Effector memory CD8-positive, alpha-beta T cell (primary cell): ENCODE data around the gene THEM4.
A peak's percentile ranks its signal among the peaks of the same experiment; 100 is the strongest.

Source experiments
- ATAC-seq: fragments of 150-1000 bp; cut with Tn5 transposase; replicated peaks from 2 replicates; pipeline ENCODE4 v1.10.0; 2021; ENCODE audit warnings: mild to moderate bottlenecking, moderate library complexity
- DNase-seq, 3 experiments: peaks; one replicate each; pipeline ENCODE4 v3.0.0; 2021
- H3K27ac Mint-ChIP-seq, 2 donors: one replicate each; pipeline ENCODE4 v1.8.0; 2022; ENCODE audit warnings: mild to moderate bottlenecking in 2 of 2, mixed read lengths in 2 of 2, moderate library complexity in 2 of 2
- H3K27me3 Mint-ChIP-seq, 2 donors: one replicate each; pipeline ENCODE4 v1.8.0; 2022; ENCODE audit warnings: mixed read lengths in 2 of 2
- H3K36me3 Mint-ChIP-seq: one replicate; pipeline ENCODE4 v1.8.0; 2022; ENCODE audit warnings: mild to moderate bottlenecking, moderate library complexity, mixed read lengths; ENCODE audit not compliant: insufficient read depth
- H3K4me1 Mint-ChIP-seq, 2 donors: one replicate each; pipeline ENCODE4 v1.8.0; 2022; ENCODE audit warnings: low read depth in 2 of 2, mixed read lengths in 2 of 2
- H3K4me3 Mint-ChIP-seq, 2 donors: one replicate each; pipeline ENCODE4 v1.8.0; 2022; ENCODE audit warnings: mild to moderate bottlenecking in 2 of 2, mixed read lengths in 2 of 2, moderate library complexity in 2 of 2
- H3K9me3 Mint-ChIP-seq, 2 donors: one replicate each; pipeline ENCODE4 v1.8.0; 2022; ENCODE audit warnings: mixed read lengths in 2 of 2

The THEM4 gene

DNA sequence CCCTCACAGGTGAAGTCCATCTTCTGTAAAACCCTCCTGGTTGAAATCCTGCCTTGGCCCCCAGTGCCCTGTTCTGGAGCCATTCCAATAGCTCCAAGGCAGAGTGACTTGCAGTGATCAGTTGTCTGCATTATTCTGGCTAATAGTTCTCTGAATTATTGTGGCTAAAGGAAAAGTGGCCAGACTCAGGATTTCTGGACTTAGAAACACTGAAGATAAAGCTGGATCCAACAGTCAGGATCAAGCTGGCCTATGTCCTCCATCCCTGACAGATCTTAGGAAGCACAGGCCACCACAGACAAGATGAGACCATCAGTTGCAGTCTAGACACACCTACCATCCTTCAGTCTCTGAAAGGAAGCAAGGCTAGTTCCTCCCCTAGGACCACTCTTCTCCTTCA, 68.9 kb downstream of the THEM4 start:
- no peak for ATAC-seq
- peak overlapping the region; percentile 88 to 89 for H3K4me3 Mint-ChIP-seq
- H3K36me3 Mint-ChIP-seq: peaks cover 33% of the 10 kb centered on the region
- H3K27ac Mint-ChIP-seq: peak overlapping the region; percentile 80 to 93
- no peak for DNase-seq
- H3K9me3 Mint-ChIP-seq: no peaks in the 10 kb centered on the region
- no peaks in the 10 kb centered on the region for H3K27me3 Mint-ChIP-seq
- H3K4me1 Mint-ChIP-seq: peaks cover 33 to 34% of the 10 kb centered on the region in 2 donors

DNA sequence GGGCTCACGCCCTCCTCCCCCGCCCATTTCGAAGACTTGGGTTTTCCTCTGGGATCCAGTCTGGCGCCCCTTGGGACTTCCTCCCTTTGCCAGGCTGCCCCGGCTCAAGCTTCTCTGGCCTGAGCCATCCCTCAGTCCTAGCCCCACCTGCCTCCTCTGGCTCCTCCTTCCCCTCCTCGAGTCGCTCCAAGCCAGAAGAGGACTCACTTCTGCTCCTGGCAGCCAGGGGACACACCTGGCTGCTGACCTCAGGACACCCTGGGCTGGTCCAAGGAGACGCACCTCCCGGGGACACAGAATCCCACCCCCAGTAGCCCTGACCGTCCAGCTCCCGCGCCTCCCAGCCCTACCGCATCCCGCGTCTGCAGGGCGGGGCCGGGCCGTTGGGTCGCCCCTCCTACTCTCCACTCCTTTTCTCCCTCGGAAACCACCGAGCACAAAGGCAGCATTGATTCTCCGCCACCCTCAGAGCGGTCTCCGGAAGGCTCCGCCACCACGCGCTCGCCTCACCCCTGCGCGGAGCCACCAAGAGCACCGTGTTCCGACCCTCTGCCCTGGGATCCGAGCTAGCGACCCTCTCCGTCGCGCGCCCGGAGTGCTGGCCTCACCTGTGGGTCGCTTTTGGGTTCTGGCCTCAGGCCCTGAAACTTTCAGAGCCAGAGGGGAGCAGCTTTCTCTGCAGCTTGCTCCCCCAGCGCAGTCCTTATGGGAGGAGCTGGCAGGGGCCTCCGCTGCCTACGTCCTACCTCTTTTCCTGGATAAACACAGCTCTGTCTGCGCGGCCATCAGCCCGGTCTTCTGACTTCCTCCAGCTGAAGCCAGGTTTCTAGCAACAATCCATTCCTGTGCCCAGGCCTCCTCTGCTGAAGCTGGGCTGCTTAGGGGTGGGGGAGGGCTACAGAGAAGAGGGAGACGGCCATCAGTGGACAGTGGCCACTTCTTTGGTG, 69.6 kb downstream of the THEM4 start, which contains the start of gene C2CD4D:
Gene C2CD4D (minus strand): TSS at position 364 of the 947 bp plus-strand sequence. CDS start 831 bp downstream, outside the sequence.
- DNase-seq (peak; percentile 65 to 73 (median 66)), ATAC-seq (peak; percentile 67)
- Mint-ChIP-seq H3K27me3 (no peaks in the 10 kb centered on the region), H3K27ac (peak within 1 kb of the TSS; percentile 80 to 93), H3K9me3 (no peaks in the 10 kb centered on the region), H3K36me3 (peaks cover 33% of the 10 kb centered on the region), H3K4me1 (peaks cover 34 to 37% of the 10 kb centered on the region in 2 donors), H3K4me3 (peak within 1 kb of the TSS; percentile 88 to 89)

DNA sequence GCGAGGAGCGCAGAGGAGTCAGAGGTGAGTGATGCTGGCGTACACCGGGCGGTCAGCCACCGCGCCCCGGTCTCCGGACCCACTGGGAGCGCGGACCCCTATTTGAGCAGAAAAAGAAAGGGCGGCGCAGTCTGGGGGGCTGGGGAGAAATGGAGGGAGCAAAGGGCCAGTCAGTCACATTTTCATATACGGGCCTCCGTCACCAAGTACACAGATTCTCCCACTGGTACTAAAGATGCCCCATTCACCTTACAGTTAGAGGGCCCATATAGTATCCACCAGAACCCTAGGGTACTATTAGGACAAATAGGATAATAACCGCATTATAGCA, 70.3 kb downstream of the THEM4 start:
- Mint-ChIP-seq H3K9me3 (no peaks in the 10 kb centered on the region), H3K4me1 (peaks cover 34 to 43% of the 10 kb centered on the region in 2 donors), H3K27me3 (no peaks in the 10 kb centered on the region), H3K36me3 (peaks cover 33% of the 10 kb centered on the region), H3K4me3 (peak overlapping the region; percentile 88 to 89), H3K27ac (peak overlapping the region; percentile 80 to 93)
- ATAC-seq: no peak
- no peak for DNase-seq

DNA sequence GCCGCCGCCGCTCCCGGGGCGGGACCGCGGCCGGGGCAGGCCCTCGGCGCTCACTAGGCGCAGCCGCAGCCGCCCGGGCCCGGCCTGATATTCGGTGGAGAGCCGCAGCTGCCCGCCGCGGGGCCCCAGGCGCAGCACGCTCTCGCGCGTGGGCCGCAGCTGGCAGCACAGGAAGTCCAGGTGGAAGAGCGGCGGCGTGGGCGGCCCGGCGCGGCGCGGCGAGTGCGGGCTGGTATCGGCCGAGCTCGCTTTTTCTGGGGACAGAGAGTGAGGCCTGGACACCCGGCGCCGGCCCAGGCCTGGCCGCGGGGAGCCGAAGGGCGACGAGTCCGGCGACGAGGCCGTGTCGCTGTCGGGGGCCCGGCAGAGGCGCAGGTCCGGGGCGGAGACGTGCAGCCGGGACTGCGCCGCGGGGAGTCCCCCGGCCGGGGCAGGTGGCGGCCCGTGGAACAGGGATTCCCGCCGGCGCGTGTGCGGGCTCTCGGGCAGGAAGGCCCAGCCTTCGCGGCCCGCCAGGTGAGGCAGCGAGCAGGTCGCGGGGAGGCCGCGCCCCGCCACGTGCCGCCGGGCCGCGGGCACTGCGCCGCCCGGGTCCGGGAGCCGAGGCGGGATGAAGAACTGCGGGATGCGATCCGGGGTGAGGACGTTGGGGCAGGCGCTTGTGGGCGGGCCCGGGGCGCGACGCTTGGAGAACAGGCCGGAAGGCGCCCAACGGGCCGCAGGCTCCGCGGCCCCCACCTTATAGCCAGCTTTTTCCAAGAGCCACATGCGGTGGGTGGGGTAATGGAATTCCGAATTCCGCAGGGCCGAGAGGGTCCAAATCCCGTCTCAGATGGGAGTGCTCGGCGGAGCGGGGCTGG, 70.9 kb downstream of the THEM4 start:
- Mint-ChIP-seq H3K4me1 (peaks cover 35 to 49% of the 10 kb centered on the region in 2 donors), H3K27me3 (no peaks in the 10 kb centered on the region), H3K27ac (peak overlapping the region; percentile 86 to 99), H3K4me3 (peak overlapping the region; percentile 89 to 98), H3K36me3 (peaks cover 34% of the 10 kb centered on the region), H3K9me3 (no peaks in the 10 kb centered on the region)
- DNase-seq: peak in 2 of 3 experiments; percentile 30 to 41
- peak; percentile 38 for ATAC-seq

DNA sequence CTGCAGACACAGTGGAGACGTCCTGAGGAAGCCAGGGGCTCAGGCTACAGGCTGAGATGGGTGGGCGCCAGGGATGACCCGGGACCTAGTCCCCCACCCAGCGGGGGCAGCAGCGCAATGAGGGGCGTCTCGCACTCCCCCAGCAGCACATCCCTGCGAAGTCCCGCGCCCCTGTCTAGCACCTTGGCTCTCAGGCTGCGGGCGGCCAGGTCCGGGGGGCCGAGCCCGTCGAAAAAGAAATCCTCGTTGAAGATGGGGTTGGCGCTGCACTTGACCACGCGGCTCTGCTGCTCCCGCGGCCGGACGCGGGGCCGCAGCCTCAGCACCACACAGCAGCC, 71.5 kb downstream of the THEM4 start:
- DNase-seq (no peak), ATAC-seq (peak; percentile 3)
- H3K4me1 Mint-ChIP-seq: peaks cover 38 to 53% of the 10 kb centered on the region in 2 donors
- peaks cover 36% of the 10 kb centered on the region for H3K36me3 Mint-ChIP-seq
- H3K9me3 Mint-ChIP-seq: no peaks in the 10 kb centered on the region
- peak overlapping the region; percentile 86 to 99 for H3K27ac Mint-ChIP-seq
- H3K4me3 Mint-ChIP-seq: peak overlapping the region; percentile 78 to 98
- H3K27me3 Mint-ChIP-seq: no peaks in the 10 kb centered on the region

DNA sequence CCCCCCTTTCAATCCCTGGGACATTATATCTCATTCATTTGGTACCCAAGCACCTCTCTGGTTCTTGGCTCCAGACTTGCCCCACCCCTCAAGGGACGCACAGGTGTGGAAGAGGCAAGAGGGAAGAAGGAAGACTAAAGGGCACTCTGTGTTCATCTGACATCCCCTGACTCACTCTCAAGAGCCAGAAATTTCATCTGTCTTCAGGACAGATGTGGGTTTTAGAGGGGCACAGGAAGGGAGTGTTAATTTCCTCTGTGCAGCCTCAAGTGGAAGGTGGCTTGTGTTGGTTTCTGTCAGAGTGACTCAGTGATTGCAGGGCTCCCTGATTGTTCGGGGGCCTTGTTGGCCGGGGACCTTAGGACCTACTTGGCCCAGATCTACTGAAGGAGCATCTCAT, 72.1 kb downstream of the THEM4 start:
- H3K36me3 Mint-ChIP-seq: peaks cover 36% of the 10 kb centered on the region
- peak overlapping the region; percentile 86 to 99 for H3K27ac Mint-ChIP-seq
- ATAC-seq (peak; percentile 49), DNase-seq (peak in 1 of 3 experiments; percentile 28)
- peak overlapping the region; percentile 78 to 98 for H3K4me3 Mint-ChIP-seq
- no peaks in the 10 kb centered on the region for H3K9me3 Mint-ChIP-seq
- no peaks in the 10 kb centered on the region for H3K27me3 Mint-ChIP-seq
- peaks cover 38 to 60% of the 10 kb centered on the region in 2 donors for H3K4me1 Mint-ChIP-seq

DNA sequence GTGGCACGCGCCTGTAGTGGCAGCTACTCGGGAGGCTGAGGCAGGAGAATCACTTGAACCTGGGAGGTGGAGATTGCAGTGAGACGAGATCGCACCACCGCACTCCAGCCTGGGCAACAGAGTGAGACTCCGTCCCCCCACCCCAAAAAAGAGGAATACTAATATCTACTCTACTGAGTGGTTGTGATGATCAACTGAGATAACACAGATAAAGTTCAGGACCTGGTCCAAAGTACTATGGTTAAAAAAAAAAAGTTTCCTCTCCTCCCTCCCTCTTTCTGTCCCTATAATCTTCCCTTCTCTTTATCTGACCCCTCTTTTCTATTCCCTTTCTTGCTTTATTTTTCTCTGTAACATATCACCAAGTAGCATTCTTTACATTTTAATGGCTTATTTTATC, 73.7 kb downstream of the THEM4 start:
- Mint-ChIP-seq H3K27ac (peak overlapping the region in 1 of 2 donors; percentile 41), H3K4me1 (peaks cover 46 to 70% of the 10 kb centered on the region in 2 donors), H3K4me3 (peak overlapping the region in 1 of 2 donors; percentile 42), H3K36me3 (peaks cover 40% of the 10 kb centered on the region), H3K27me3 (no peaks in the 10 kb centered on the region), H3K9me3 (no peaks in the 10 kb centered on the region)
- DNase-seq: no peak
- ATAC-seq: no peak

DNA sequence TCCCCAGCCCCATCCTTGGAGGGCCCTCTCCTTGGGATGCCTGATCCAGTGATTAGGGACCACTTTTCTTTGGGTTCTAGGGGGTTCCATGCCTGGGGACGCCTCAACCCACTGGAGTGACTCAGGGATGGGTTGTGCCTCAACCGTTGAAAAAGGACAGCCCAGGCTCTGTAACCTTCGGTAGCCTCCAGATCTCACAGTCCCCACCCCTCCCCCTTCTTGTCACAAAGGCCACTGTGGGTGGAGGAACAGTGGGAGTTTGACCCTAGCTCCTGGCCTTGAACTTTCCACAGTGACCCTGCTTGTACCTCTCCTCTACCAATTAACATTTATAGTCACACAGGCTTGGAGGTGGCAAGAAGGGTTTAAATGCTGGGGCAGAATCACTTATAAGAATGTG, 75.1 kb downstream of the THEM4 start:
- Mint-ChIP-seq H3K36me3 (peaks cover 37% of the 10 kb centered on the region), H3K27me3 (no peaks in the 10 kb centered on the region), H3K9me3 (no peaks in the 10 kb centered on the region), H3K4me1 (peaks cover 46 to 71% of the 10 kb centered on the region in 2 donors), H3K4me3 (peak overlapping the region in 1 of 2 donors; percentile 89), H3K27ac (peak overlapping the region in 1 of 2 donors; percentile 91)
- DNase-seq (no peak), ATAC-seq (no peak)

DNA sequence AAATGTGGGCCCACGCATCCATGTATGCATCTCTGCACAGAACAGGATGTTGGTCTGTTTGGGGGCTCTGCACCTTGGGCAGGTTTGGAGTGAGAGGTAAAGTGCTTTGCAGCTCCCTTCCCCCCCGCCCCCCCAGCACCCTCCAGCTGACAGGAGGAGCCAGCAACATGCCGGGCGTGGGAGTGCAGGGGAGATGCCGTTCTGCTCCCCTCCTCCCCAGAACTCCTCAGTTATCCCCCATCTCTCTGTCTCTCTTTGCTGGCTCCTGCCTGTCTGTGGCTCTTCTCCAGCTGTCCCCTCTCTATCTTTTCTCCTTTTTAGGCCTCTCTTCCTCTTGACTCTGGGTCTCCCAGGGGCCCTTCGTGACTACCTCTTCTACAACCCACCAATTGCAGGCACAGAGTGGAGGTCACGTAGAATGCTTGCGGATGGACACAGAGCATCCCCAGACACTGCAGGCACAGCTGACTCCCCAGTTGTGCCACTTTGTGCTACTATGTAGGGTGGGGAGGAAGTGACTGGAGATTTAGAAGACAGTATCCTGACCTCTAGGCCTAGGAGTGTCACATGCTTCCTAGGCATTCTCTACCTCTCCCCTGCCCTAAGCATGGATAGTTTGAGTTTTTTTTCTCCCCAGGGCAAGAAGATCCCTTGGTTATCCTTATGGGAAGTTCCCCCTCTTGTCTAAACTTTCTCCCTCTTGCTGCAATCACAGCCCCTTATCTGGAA, 76.0 kb downstream of the THEM4 start:
- H3K36me3 Mint-ChIP-seq: peaks cover 37% of the 10 kb centered on the region
- peaks cover 52 to 78% of the 10 kb centered on the region in 2 donors for H3K4me1 Mint-ChIP-seq
- ATAC-seq (no peak), DNase-seq (no peak)
- peak overlapping the region in 1 of 2 donors; percentile 91 for H3K27ac Mint-ChIP-seq
- H3K27me3 Mint-ChIP-seq: no peaks in the 10 kb centered on the region
- H3K9me3 Mint-ChIP-seq: no peaks in the 10 kb centered on the region
- H3K4me3 Mint-ChIP-seq: peak overlapping the region; percentile 30 to 89

DNA sequence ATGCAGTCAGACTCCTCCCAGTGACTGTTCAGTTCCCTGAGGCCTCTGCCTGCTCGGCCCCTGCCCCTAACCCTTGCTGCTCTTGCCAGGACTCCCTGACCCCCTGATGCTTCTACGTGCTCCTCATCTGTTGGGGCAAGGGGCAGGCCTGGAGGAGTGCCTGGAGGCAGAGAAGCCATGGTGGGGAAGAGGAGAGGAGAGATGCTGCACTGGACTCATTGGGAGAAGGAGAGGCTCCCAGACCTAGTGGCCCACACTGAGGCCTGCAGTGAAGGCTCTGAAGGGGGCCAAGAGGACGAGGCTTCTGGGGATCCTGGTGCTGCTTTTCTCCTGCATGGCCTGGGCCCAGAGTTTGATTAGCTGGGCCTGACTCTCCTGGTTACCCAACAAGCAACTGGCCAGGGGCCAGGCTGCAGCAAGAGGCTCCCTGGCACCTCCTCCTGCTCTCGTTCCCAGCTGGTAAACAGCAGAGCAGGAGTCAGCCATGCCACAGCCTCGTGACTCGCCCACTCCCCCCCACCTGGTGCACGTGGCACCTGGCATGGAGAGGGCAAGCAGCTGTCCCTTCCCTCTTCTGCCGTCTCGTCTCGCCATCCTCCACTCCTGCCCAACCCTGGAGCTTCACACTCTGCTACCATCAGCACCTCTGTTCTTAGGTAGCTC, 76.9 kb downstream of the THEM4 start:
- H3K27me3 Mint-ChIP-seq: no peaks in the 10 kb centered on the region
- ATAC-seq (no peak), DNase-seq (no peak)
- peak overlapping the region in 1 of 2 donors; percentile 91 for H3K27ac Mint-ChIP-seq
- peak overlapping the region; percentile 54 to 89 for H3K4me3 Mint-ChIP-seq
- H3K9me3 Mint-ChIP-seq: no peaks in the 10 kb centered on the region
- peaks cover 36% of the 10 kb centered on the region for H3K36me3 Mint-ChIP-seq
- peaks cover 53 to 82% of the 10 kb centered on the region in 2 donors for H3K4me1 Mint-ChIP-seq

DNA sequence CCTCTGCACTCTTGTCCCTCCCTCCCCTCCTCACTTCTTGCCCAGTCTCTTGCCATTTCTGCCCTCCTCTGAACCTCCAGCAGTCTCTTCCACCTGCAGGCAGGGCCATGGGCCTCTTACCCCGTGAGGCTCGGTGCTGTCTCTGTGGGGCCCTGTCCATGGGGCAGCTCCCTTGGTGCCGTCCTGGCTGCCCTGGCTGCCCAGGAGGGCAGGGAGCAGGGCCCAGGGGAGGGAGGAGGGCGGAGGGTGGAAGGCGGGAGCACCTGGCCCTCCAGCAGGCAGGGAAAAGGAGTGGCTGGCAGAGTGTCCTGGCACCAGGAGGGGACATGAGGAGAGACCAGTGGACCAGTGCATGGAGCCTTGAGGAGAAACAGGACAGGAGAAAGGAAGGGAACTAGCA, 77.7 kb downstream of the THEM4 start, which contains the start of gene RORC:
Gene RORC (minus strand): TSS at position 198 of the 400 bp plus-strand sequence. CDS start 38 bp downstream, at position 160.
- ATAC-seq (no peak), DNase-seq (no peak)
- Mint-ChIP-seq H3K36me3 (peaks cover 28% of the 10 kb centered on the region), H3K9me3 (no peaks in the 10 kb centered on the region), H3K27me3 (no peaks in the 10 kb centered on the region), H3K4me1 (peaks cover 45 to 76% of the 10 kb centered on the region in 2 donors), H3K4me3 (peak within 1 kb of the TSS; percentile 63 to 89), H3K27ac (peak within 1 kb of the TSS; percentile 83 to 91)

DNA sequence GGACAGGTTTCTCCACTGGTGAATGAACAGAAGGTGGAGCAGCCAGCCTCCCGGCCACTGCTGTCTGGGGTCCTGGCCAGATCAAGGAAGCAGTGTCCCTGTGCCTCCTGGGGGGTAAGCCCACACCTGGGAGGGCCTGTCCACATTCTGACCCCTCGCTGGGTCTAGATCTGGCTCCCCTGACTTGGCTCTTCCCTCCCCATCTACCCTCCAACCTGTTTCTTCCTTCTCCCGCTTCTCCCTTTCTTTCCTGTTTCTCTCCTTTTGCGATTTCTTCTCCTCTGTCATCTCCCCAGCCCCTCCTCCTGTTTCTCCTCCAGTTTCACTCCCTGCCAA, 78.1 kb downstream of the THEM4 start:
- H3K4me3 Mint-ChIP-seq: peak overlapping the region; percentile 63 to 89
- H3K4me1 Mint-ChIP-seq: peaks cover 42 to 76% of the 10 kb centered on the region in 2 donors
- no peak for DNase-seq
- H3K36me3 Mint-ChIP-seq: peaks cover 27% of the 10 kb centered on the region
- ATAC-seq: no peak
- no peaks in the 10 kb centered on the region for H3K27me3 Mint-ChIP-seq
- peak overlapping the region; percentile 83 to 91 for H3K27ac Mint-ChIP-seq
- no peaks in the 10 kb centered on the region for H3K9me3 Mint-ChIP-seq
